Osteoblast (primary cell): ENCODE results near the gene CCDC154. TPM values are rescaled to one million over a fixed set of nuclear protein-coding genes. Genes with fewer than 3 reads are reported as not detected.
"Not testable (repeated sequence)": the region's sequence is repeated elsewhere in the genome, so short reads cannot be mapped to it uniquely, and the experiment has no call there.

Experiments
- DNase-seq: peaks from one replicate; pipeline ENCODE4 v3.0.0; 2011; ENCODE audit warnings: low spot score, mixed read lengths; ENCODE audit not compliant: insufficient read length; ENCODE audit errors: missing footprints
- H2AFZ ChIP-seq: 2 replicates; pipeline ENCODE4 v1.6.0; 2011; ENCODE audit warnings: mild to moderate bottlenecking, low read length
- H3K27ac ChIP-seq: 2 replicates; pipeline ENCODE4 v1.5.1; 2011; ENCODE audit warnings: mild to moderate bottlenecking, low read depth, low read length, moderate library complexity
- H3K27me3 ChIP-seq: 2 replicates; pipeline ENCODE4 v1.6.0; 2012; ENCODE audit warnings: mild to moderate bottlenecking, control low read depth, inconsistent platforms, low read length, moderate library complexity; ENCODE audit not compliant: insufficient read depth
- H3K36me3 ChIP-seq: 2 replicates; pipeline ENCODE4 v1.5.1; 2011; ENCODE audit warnings: mild to moderate bottlenecking, low read length, control low read depth, moderate library complexity; ENCODE audit not compliant: insufficient read depth
- H3K4me1 ChIP-seq: 2 replicates; pipeline ENCODE4 v1.5.1; 2011; ENCODE audit warnings: mild to moderate bottlenecking, low read length, control low read depth, moderate library complexity; ENCODE audit not compliant: insufficient read depth
- H3K4me2 ChIP-seq: 2 replicates; pipeline ENCODE4 v1.6.0; 2011; ENCODE audit warnings: mild to moderate bottlenecking, low read length; ENCODE audit not compliant: insufficient read depth
- H3K4me3 ChIP-seq: fragments of 200-600 bp; sonication (generic); 3 replicates; pipeline ENCODE4 v1.5.1; 2012; ENCODE audit warnings: mild to moderate bottlenecking, low read length, inconsistent platforms; ENCODE audit not compliant: insufficient read depth
- H3K79me2 ChIP-seq: 2 replicates; pipeline ENCODE4 v1.6.0; 2012; ENCODE audit warnings: mild to moderate bottlenecking, low read length, control low read depth, inconsistent platforms; ENCODE audit not compliant: insufficient read depth
- H3K9me3 ChIP-seq: 2 replicates; pipeline ENCODE4 v1.5.1; 2011; ENCODE audit warnings: low read depth, low read length, control low read depth
- H4K20me1 ChIP-seq: 2 replicates; pipeline ENCODE4 v1.6.0; 2012; ENCODE audit warnings: mild to moderate bottlenecking, low read length, control low read depth; ENCODE audit not compliant: insufficient read depth
- total RNA-seq: library from RNA; depleted of rRNA; stranded (reverse); fragments of >200 nt; gene quantifications from 2 replicates; pipeline ENCODE4 v1.2.3, GENCODE V29; 2012
- TF ChIP-seq, protein P1 (sequence below): IDR thresholded peaks from 2 replicates; pipeline ENCODE4 v1.5.1; 2011; ENCODE audit warnings: mild to moderate bottlenecking, low read depth, low read length, moderate library complexity; ENCODE audit errors: extremely low read depth

CCDC154 gene
- total RNA-seq, 1 donor: 0.36 TPM

DNA sequence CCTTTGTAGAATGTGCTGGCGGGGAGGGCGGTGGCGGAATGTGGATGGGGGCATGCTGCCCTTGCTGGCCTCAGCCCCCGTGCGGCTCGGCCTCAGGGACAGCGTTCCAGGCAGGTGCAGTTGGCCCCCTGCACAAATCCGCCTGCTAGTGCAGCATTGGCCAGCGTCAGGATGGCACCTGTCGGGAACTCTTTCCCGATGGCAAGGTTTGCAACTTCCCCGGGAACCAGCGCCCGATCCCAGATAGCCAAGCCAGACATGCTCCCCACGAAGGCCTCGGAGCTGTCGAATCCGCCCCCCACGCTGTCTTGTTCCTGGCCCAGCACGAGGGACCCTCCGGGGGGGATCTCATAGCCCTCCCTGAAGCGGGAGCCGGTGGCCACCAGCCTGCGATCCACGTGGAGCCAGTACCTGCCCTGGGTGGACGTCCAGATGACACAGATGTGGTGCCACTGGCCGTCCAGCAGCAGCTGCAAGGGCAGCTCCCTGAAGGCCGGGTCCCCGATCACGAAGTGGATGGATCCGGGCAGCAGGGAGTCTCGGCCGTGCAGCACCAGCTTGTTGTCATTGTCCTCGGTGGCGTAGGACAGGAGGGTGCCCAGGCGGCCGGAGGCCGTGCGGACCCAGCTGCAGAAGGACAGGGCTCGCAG, 41.6 kb upstream of the CCDC154 start:
- H3K79me2 ChIP-seq: no peaks in the 10 kb centered on the region
- no peaks in the 10 kb centered on the region for H3K27me3 ChIP-seq
- H3K9me3 ChIP-seq: no peaks in the 10 kb centered on the region
- DNase-seq: no peak
- no peak overlapping the region for H3K4me3 ChIP-seq
- no peaks in the 10 kb centered on the region for H3K4me1 ChIP-seq
- H4K20me1 ChIP-seq: no peaks in the 10 kb centered on the region
- H3K36me3 ChIP-seq: no peaks in the 10 kb centered on the region
- H3K4me2 ChIP-seq: no peak overlapping the region
- H2AFZ ChIP-seq: no peak overlapping the region
- H3K27ac ChIP-seq: no peak overlapping the region
- TF ChIP-seq, protein P1, sequence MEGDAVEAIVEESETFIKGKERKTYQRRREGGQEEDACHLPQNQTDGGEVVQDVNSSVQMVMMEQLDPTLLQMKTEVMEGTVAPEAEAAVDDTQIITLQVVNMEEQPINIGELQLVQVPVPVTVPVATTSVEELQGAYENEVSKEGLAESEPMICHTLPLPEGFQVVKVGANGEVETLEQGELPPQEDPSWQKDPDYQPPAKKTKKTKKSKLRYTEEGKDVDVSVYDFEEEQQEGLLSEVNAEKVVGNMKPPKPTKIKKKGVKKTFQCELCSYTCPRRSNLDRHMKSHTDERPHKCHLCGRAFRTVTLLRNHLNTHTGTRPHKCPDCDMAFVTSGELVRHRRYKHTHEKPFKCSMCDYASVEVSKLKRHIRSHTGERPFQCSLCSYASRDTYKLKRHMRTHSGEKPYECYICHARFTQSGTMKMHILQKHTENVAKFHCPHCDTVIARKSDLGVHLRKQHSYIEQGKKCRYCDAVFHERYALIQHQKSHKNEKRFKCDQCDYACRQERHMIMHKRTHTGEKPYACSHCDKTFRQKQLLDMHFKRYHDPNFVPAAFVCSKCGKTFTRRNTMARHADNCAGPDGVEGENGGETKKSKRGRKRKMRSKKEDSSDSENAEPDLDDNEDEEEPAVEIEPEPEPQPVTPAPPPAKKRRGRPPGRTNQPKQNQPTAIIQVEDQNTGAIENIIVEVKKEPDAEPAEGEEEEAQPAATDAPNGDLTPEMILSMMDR: no peak

GRCh38 chr16:1481906-1482835, 37.8 kb upstream of the CCDC154 start:
- Histone ChIP-seq H3K4me2 (no peak overlapping the region), H3K36me3 (no peaks in the 10 kb centered on the region), H4K20me1 (no peaks in the 10 kb centered on the region), H3K4me1 (no peaks in the 10 kb centered on the region), H2AFZ (no peak overlapping the region), H3K9me3 (peaks cover under 1% of the 10 kb centered on the region), H3K27ac (no peak overlapping the region), H3K4me3 (no peak overlapping the region), H3K79me2 (no peaks in the 10 kb centered on the region), H3K27me3 (no peaks in the 10 kb centered on the region)
- TF ChIP-seq, protein P1: no peak
- no peak for DNase-seq

DNA sequence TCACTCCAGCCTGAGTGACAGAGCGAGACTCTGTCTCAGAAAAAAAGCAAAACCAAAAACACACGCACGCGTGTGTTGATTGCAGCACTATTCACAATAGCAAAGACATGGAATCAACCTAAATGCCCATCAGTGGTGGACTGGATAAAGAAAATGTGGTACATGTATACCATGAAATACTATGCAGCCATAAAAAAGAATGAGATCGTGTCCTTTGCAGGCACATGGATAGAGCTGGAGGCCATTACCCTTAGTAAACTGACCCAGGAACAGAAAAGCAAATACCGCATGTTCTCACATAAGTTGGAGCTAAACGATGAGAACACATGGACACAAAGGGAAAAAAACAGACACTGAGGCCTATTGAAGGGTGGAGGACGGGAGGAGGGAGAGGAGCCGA, 34.6 kb upstream of the CCDC154 start:
- Histone ChIP-seq H3K79me2 (peaks cover 16% of the 10 kb centered on the region), H3K4me1 (peaks cover 11% of the 10 kb centered on the region)
- H3K27me3 ChIP-seq, H3K9me3 ChIP-seq, H2AFZ ChIP-seq, H4K20me1 ChIP-seq, H3K4me3 ChIP-seq, H3K27ac ChIP-seq, DNase-seq, H3K36me3 ChIP-seq, H3K4me2 ChIP-seq: not testable (repeated sequence)

DNA sequence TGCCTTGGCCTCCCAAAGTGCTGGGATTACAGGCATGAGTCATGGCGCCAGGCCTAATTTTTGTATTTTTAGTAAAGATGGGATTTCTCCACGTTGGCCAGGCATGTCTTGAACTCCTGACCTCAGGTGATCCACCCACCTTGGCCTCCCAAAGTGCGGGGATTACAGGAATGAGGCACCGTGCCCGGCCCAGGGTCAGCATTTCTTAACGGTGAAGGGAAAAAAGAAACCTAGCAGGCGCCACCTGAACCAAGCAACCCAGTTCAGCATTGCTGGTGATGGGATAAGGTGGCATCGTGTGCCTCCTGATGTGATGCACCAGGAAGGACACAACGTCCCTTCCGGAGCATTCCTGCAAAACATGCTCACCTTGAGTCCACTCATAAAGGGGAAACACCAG, 32.7 kb upstream of the CCDC154 start:
- H3K36me3 ChIP-seq: no peaks in the 10 kb centered on the region
- TF ChIP-seq, protein P1: no peak
- DNase-seq: no peak

More for the DNA sequence above, 32.7 kb upstream of the CCDC154 start:
- no peak overlapping the region for H3K4me3 ChIP-seq
- H3K9me3 ChIP-seq: peaks cover 2% of the 10 kb centered on the region
- H4K20me1 ChIP-seq: no peaks in the 10 kb centered on the region
- H3K27ac ChIP-seq: no peak overlapping the region
- no peak overlapping the region for H2AFZ ChIP-seq
- peaks cover 13% of the 10 kb centered on the region for H3K4me1 ChIP-seq
- H3K79me2 ChIP-seq: peaks cover 32% of the 10 kb centered on the region
- no peaks in the 10 kb centered on the region for H3K27me3 ChIP-seq
- H3K4me2 ChIP-seq: no peak overlapping the region
